WTC11 (cell line): Measurements from ENCODE around the gene GALNT17.

Experiments used
- ATF2 ChIP-seq: sonication (generic); formaldehyde crosslinking; IDR thresholded peaks from 2 replicates; pipeline ENCODE4 v1.8.1; 2022; ENCODE audit warnings: low read depth, missing genetic modification reagents, borderline replicate concordance
- CTCF ChIP-seq: fragments of 200-600 bp; IDR thresholded peaks from 2 replicates; pipeline ENCODE4 v1.8.0; 2022; ENCODE audit warnings: antibody characterized with exemption
- ZNF219 ChIP-seq: sonication (generic); formaldehyde crosslinking; IDR thresholded peaks from 2 replicates; pipeline ENCODE4 v1.8.0; 2023; ENCODE audit warnings: missing genetic modification reagents, mild to moderate bottlenecking, borderline replicate concordance
- TF ChIP-seq, protein P1 (sequence below): sonication (generic); formaldehyde crosslinking; IDR thresholded peaks from 2 replicates; pipeline ENCODE4 v1.8.0; 2022; ENCODE audit warnings: mild to moderate bottlenecking, missing genetic modification reagents

GRCh38 chr7:71509381-71509780, 377.4 kb downstream of the GALNT17 start:
- TF ChIP-seq ZNF219 (CRISPR knock-in tag) (no peak), CTCF (no peak), ATF2 (CRISPR knock-in tag) (no peak)
- TF ChIP-seq, protein P1, sequence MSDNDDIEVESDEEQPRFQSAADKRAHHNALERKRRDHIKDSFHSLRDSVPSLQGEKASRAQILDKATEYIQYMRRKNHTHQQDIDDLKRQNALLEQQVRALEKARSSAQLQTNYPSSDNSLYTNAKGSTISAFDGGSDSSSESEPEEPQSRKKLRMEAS (CRISPR knock-in tag) = no peak
